OCI-LY1 (cell line): ENCODE measurements around the gene PNMA8C.

ENCODE experiments used
- H2AFZ ChIP-seq: fragments of 200-600 bp; sonication (generic), shearing (Covaris generic); 2 replicates; pipeline ENCODE4 v1.6.0; 2014; ENCODE audit warnings: antibody characterized with exemption, mild to moderate bottlenecking, low read length
- H3F3A ChIP-seq: fragments of 200-600 bp; sonication (generic), shearing (Covaris generic); 2 replicates; pipeline ENCODE4 v1.6.0; 2014; ENCODE audit warnings: mild to moderate bottlenecking, antibody characterized with exemption, low read length, moderate library complexity; ENCODE audit not compliant: insufficient read depth
- H3K27ac ChIP-seq: fragments of 200-600 bp; sonication (generic); 2 replicates; pipeline ENCODE4 v1.5.1; 2014; ENCODE audit warnings: low read length, mixed run types, mild to moderate bottlenecking, low read depth; ENCODE audit not compliant: poor library complexity, severe bottlenecking
- H3K27me3 ChIP-seq: fragments of 200-600 bp; sonication (generic); 2 replicates; pipeline ENCODE4 v1.6.0; 2014; ENCODE audit warnings: antibody characterized with exemption, mild to moderate bottlenecking, low read length, moderate library complexity; ENCODE audit not compliant: insufficient read depth
- H3K36me3 ChIP-seq: fragments of 200-600 bp; sonication (generic); 2 replicates; pipeline ENCODE4 v1.6.1; 2014; ENCODE audit warnings: mild to moderate bottlenecking, antibody characterized with exemption, low read length, moderate library complexity, mixed read lengths; ENCODE audit not compliant: insufficient read depth
- H3K4me1 ChIP-seq: fragments of 200-600 bp; sonication (generic); 2 replicates; pipeline ENCODE4 v1.5.1; 2014; ENCODE audit warnings: mild to moderate bottlenecking, low read length, moderate library complexity; ENCODE audit not compliant: insufficient read depth, severe bottlenecking
- H3K4me2 ChIP-seq: fragments of 200-600 bp; sonication (generic), shearing (Covaris generic); 2 replicates; pipeline ENCODE4 v1.6.1; 2014; ENCODE audit warnings: low read length
- H3K4me3 ChIP-seq: fragments of 200-600 bp; sonication (generic); 2 replicates; pipeline ENCODE4 v1.5.1; 2014; ENCODE audit warnings: low read length, low read depth, mild to moderate bottlenecking, mixed read lengths; ENCODE audit not compliant: poor library complexity, severe bottlenecking
- H3K79me2 ChIP-seq: fragments of 200-600 bp; shearing (Covaris generic); 2 replicates; pipeline ENCODE4 v1.6.1; 2016; ENCODE audit warnings: mixed run types, low read length, mixed read lengths; ENCODE audit not compliant: insufficient read depth
- H3K9ac ChIP-seq: fragments of 200-600 bp; sonication (generic), shearing (Covaris generic); 2 replicates; pipeline ENCODE4 v1.6.1; 2014; ENCODE audit warnings: mild to moderate bottlenecking, low read length, mixed read lengths
- H3K9me2 ChIP-seq: fragments of 200-600 bp; sonication (generic), shearing (Covaris generic); 2 replicates; pipeline ENCODE4 v1.6.1; 2014; ENCODE audit warnings: low read depth, mild to moderate bottlenecking, low read length, mixed read lengths
- H3K9me3 ChIP-seq: fragments of 200-600 bp; shearing (Covaris generic); 2 replicates; pipeline ENCODE4 v1.6.1; 2014; ENCODE audit warnings: low read length, mixed read lengths
- H4K20me1 ChIP-seq: fragments of 200-600 bp; sonication (generic), shearing (Covaris generic); 2 replicates; pipeline ENCODE4 v1.6.0; 2016; ENCODE audit warnings: mild to moderate bottlenecking, low read length; ENCODE audit not compliant: insufficient read depth
- CTCF ChIP-seq: fragments of 200-600 bp; sonication (generic), shearing (Covaris generic); IDR thresholded peaks from 2 replicates; pipeline ENCODE4 v1.5.1; 2017; ENCODE audit warnings: mild to moderate bottlenecking, antibody characterized with exemption, low read length, moderate library complexity, mixed read lengths
- EZH2 ChIP-seq: fragments of 200-600 bp; sonication (generic), shearing (Covaris generic); IDR thresholded peaks from 2 replicates; pipeline ENCODE4 v1.8.0; 2017; ENCODE audit warnings: borderline replicate concordance, mixed run types, mild to moderate bottlenecking, antibody characterized with exemption, low read length, moderate library complexity, mixed read lengths

The PNMA8C gene

DNA sequence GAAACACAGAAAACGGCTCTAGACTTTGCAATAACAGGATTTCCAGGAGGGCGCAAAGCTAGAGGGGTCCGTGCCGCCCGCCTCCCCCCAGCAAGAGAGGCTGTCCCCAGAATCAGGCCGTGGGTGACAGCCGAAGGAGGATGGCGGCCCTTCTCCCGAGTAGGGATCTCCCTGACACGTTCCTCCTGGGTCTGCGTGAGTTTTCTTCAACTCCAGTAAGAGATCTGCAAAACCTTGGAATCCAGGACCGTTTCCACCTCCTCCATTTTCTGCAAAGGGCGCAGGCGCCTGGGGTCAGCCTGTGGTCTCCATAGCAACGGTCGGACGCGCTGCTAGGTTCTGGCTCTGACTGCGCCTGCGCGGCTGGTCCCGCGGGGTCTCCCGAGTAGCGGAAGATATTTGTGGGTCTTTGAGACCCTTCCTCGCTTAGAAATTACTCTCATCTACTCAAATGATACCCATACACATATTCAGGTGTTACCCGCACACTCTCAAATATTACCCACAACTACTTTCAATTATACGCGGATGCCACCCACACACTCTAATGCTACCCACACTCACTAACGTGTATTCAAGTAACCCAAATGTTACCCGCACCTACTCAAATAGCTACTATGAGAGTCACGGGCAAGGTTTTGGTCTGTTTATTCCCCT lies 2.1 kb downstream of the PNMA8C start:
- H3K9me2 ChIP-seq = no peaks in the 10 kb centered on the region
- no peaks in the 10 kb centered on the region for H4K20me1 ChIP-seq
- no peak overlapping the region for H3K27ac ChIP-seq
- H3K27me3 ChIP-seq = no peaks in the 10 kb centered on the region; the same call in 1 of the 2 replicates
- H3K4me3 ChIP-seq = no peak overlapping the region
- H3K4me2 ChIP-seq = no peak overlapping the region
- TF ChIP-seq CTCF = no peak
- TF ChIP-seq EZH2 = no peak
- H3K9ac ChIP-seq = no peak overlapping the region
- no peak overlapping the region for H2AFZ ChIP-seq
- H3K79me2 ChIP-seq = no peaks in the 10 kb centered on the region
- H3K9me3 ChIP-seq = no peaks in the 10 kb centered on the region
- H3K36me3 ChIP-seq = no peaks in the 10 kb centered on the region
- H3F3A ChIP-seq = no peaks in the 10 kb centered on the region
- H3K4me1 ChIP-seq = no peaks in the 10 kb centered on the region

DNA sequence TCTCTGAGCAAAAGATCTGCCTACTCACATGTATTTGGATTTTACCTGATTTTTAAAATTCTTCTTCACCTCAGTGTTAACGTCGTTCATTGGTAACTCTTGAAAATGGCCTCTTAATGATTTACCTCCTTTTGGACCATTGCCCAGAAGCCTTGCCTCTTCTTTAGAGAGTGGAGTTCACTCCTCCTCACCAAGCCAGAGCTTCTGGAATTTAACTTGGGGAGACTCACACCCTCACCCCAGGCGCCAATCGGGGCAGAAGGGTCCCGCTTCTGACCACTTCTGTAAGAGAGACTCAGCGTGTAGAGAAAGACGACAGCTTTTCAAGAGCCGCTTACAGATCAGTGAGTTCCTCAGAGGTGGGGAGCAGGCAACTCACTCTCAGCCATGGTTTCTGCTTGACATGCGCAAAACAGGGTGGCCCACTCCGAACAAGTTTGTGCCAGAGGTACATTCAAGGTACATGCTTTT lies 2.7 kb downstream of the PNMA8C start:
- Histone ChIP-seq H3K27me3 (no peaks in the 10 kb centered on the region; the same call in 1 of the 2 replicates), H3K9me2 (no peaks in the 10 kb centered on the region), H3K4me1 (no peaks in the 10 kb centered on the region), H3K9ac (no peak overlapping the region), H3F3A (no peaks in the 10 kb centered on the region), H3K79me2 (no peaks in the 10 kb centered on the region), H4K20me1 (no peaks in the 10 kb centered on the region), H3K9me3 (no peaks in the 10 kb centered on the region), H3K27ac (no peak overlapping the region), H3K4me2 (no peak overlapping the region), H2AFZ (no peak overlapping the region), H3K4me3 (no peak overlapping the region), H3K36me3 (no peaks in the 10 kb centered on the region)
- TF ChIP-seq CTCF (no peak), EZH2 (no peak)

GRCh38 chr19:46423188-46423587 lies 5.5 kb downstream of the PNMA8C start:
- Histone ChIP-seq H2AFZ (no peak overlapping the region), H3K27ac (no peak overlapping the region), H3K4me3 (no peak overlapping the region), H3K27me3 (no peaks in the 10 kb centered on the region; the same call in 1 of the 2 replicates), H3K9ac (no peak overlapping the region), H3F3A (no peaks in the 10 kb centered on the region), H3K9me3 (no peaks in the 10 kb centered on the region), H3K9me2 (no peaks in the 10 kb centered on the region), H3K36me3 (no peaks in the 10 kb centered on the region), H3K4me2 (no peak overlapping the region), H4K20me1 (no peaks in the 10 kb centered on the region), H3K79me2 (no peaks in the 10 kb centered on the region), H3K4me1 (no peaks in the 10 kb centered on the region)
- no peak for TF ChIP-seq EZH2
- TF ChIP-seq CTCF = no peak
